Prostate gland (tissue), 2 donors: ENCODE measurements around the gene XG. TPM values are rescaled to one million over a fixed set of nuclear protein-coding genes. Genes with fewer than 3 reads are reported as not detected.

Source experiments
- DNase-seq: peaks from one replicate; pipeline ENCODE4 v3.0.0-alpha.2; 2019; ENCODE audit warnings: low spot score
- H3K27ac ChIP-seq, 2 donors: fragments of 200-600 bp; sonication (generic); 2 replicates each; pipeline ENCODE4 v1.5.1; 2017 to 2019
- H3K27me3 ChIP-seq: fragments of 200-600 bp; sonication (generic); replicated peaks from 2 replicates; pipeline ENCODE4 v1.5.1; 2019; ENCODE audit not compliant: insufficient read depth
- H3K36me3 ChIP-seq, 2 donors: fragments of 200-600 bp; sonication (generic); 1 replicate in 1 of 2; 2 replicates in 1 of 2; pipeline versions ENCODE4 v1.5.1 to v1.8.1; 2017 to 2019
- H3K4me1 ChIP-seq: fragments of 200-600 bp; sonication (generic); replicated peaks from 2 replicates; pipeline ENCODE4 v1.5.1; 2019
- H3K4me3 ChIP-seq, 2 donors: fragments of 200-600 bp; sonication (generic); 2 replicates each; pipeline ENCODE4 v1.5.1; 2017 to 2019
- H3K9me3 ChIP-seq: fragments of 200-600 bp; sonication (generic); 2 replicates; pipeline ENCODE4 v1.5.1; 2017
- CTCF ChIP-seq, 4 experiments: fragments of 200-600 bp in 2 of 4; fragments of 450-650 bp in 2 of 4; sonication (generic) in 2 of 4; IDR thresholded peaks; 1 replicate in 3 of 4; 2 replicates in 1 of 4; pipeline ENCODE4 v1.5.1; 2016 to 2019; ENCODE audit warnings: antibody characterized with exemption in 4 of 4, mild to moderate bottlenecking in 2 of 4, moderate library complexity in 2 of 4
- POLR2A ChIP-seq: fragments of 450-650 bp; IDR thresholded peaks from one replicate; pipeline ENCODE4 v1.6.1; 2016; ENCODE audit warnings: antibody characterized with exemption, mild to moderate bottlenecking
- POLR2AphosphoS5 ChIP-seq: sonication (generic); formaldehyde crosslinking; IDR thresholded peaks from one replicate; pipeline ENCODE4 v1.6.1; 2017; ENCODE audit warnings: antibody characterized with exemption
- WGBS: methylation state at CpG from one replicate; pipeline ENCODE4 v1.1.5; 2018; 5-methylcytosine and 5-hydroxymethylcytosine counted together
- intact Hi-C: fragments of 100-400 bp; cut with DNase I; formaldehyde crosslinking; loops from one replicate; pipeline ENCODE4 v1.14.2; 2022
- total RNA-seq, 2 donors: library from RNA; depleted of rRNA; stranded (reverse); fragments of >200 nt; gene quantifications; one replicate each; pipeline ENCODE4 v1.1.0, GENCODE V29; 2016

XG gene
- total RNA-seq, 2 donors from 2014 or later, result 2.5 to 6.9 TPM

- TF ChIP-seq POLR2A, result no peak
- no peak for TF ChIP-seq CTCF (IDR thresholded peaks at IDR 0.05)
- TF ChIP-seq POLR2AphosphoS5, result no peak
- WGBS, result 85% methylated on average over 8 of the region's 9 CpGs
Measured at GRCh38 chrX:2841537-2841936, 89.7 kb downstream of the XG start.

DNA sequence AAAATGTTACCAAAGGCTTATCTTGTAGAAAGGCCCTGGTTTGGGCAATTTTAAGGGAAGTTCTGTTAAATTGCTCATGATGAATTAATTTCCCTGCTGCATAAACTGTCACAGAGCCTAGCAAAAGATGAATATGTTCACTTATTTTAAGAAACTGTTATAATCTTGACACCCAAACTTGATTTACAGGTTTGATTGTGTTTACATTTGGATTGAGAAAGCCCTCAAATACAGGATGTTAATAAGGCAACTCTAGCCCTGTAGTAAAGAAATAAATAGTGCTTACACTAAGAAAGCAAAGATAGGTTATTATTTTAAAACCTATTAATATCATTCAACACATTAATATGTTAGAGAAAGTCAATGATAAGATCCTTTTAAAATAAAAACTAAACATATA lies 95.2 kb downstream of the XG start:
- Histone ChIP-seq H3K27me3 (no peaks in the 10 kb centered on the region), H3K9me3 (no peaks in the 10 kb centered on the region), H3K27ac (no peak overlapping the region), H3K36me3 (no peaks in the 10 kb centered on the region), H3K4me1 (no peaks in the 10 kb centered on the region), H3K4me3 (no peak overlapping the region)
- TF ChIP-seq POLR2A (no peak), POLR2AphosphoS5 (no peak), CTCF (IDR thresholded peaks at IDR 0.05) (no peak)
- no peak for DNase-seq
- intact Hi-C loops, result no loop called here

More at GRCh38 chrX:2841537-2841936, 89.7 kb downstream of the XG start:
- DNase-seq, result no peak
- intact Hi-C loops, result no loop called here
- H3K27ac ChIP-seq, result no peak overlapping the region
- no peaks in the 10 kb centered on the region for H3K36me3 ChIP-seq
- no peak overlapping the region for H3K4me3 ChIP-seq
- H3K27me3 ChIP-seq, result no peaks in the 10 kb centered on the region
- H3K9me3 ChIP-seq, result no peaks in the 10 kb centered on the region
- no peaks in the 10 kb centered on the region for H3K4me1 ChIP-seq

GRCh38 chrX:2848871-2849301 lies 97.0 kb downstream of the XG start:
- Histone ChIP-seq H3K9me3 (no peaks in the 10 kb centered on the region), H3K27ac (no peak overlapping the region), H3K4me1 (no peaks in the 10 kb centered on the region), H3K4me3 (no peak overlapping the region), H3K27me3 (no peaks in the 10 kb centered on the region), H3K36me3 (no peaks in the 10 kb centered on the region)
- DNase-seq, result no peak
- intact Hi-C loops, result no loop called here
- WGBS, result 43% methylated on average over 9 of the region's 9 CpGs
- TF ChIP-seq POLR2A, result no peak
- no peak for TF ChIP-seq POLR2AphosphoS5
- no peak for TF ChIP-seq CTCF (IDR thresholded peaks at IDR 0.05)

GRCh38 chrX:2854918-2855317 lies 103.1 kb downstream of the XG start:
- DNase-seq, result no peak
- Histone ChIP-seq H3K9me3 (no peaks in the 10 kb centered on the region), H3K36me3 (no peaks in the 10 kb centered on the region), H3K4me1 (no peaks in the 10 kb centered on the region), H3K27ac (no peak overlapping the region), H3K27me3 (no peaks in the 10 kb centered on the region), H3K4me3 (no peak overlapping the region)
- intact Hi-C loops, result no loop called here
- TF ChIP-seq POLR2A (no peak), POLR2AphosphoS5 (no peak)
- WGBS, result 98% methylated on average over 18 of the region's 21 CpGs

GRCh38 chrX:2855761-2856160 lies 103.9 kb downstream of the XG start:
- Histone ChIP-seq H3K27ac (no peak overlapping the region), H3K9me3 (no peaks in the 10 kb centered on the region), H3K4me1 (no peaks in the 10 kb centered on the region), H3K36me3 (no peaks in the 10 kb centered on the region), H3K27me3 (no peaks in the 10 kb centered on the region), H3K4me3 (no peak overlapping the region)
- 100% methylated on average over 2 of the region's 2 CpGs for WGBS
- no peak for DNase-seq
- intact Hi-C loops, result no loop called here
- TF ChIP-seq POLR2AphosphoS5, result no peak
- TF ChIP-seq POLR2A, result no peak
- no peak for TF ChIP-seq CTCF (IDR thresholded peaks at IDR 0.05)
